Dedifferentiated amniotic fluid mesenchymal stem cell (primary cell): ENCODE measurements around the gene TCF21.

Experiments used
- DNase-seq: peaks from one replicate; pipeline ENCODE4 v3.0.0-alpha.2; 2016; ENCODE audit errors: extremely low spot score

Gene TCF21

DNA sequence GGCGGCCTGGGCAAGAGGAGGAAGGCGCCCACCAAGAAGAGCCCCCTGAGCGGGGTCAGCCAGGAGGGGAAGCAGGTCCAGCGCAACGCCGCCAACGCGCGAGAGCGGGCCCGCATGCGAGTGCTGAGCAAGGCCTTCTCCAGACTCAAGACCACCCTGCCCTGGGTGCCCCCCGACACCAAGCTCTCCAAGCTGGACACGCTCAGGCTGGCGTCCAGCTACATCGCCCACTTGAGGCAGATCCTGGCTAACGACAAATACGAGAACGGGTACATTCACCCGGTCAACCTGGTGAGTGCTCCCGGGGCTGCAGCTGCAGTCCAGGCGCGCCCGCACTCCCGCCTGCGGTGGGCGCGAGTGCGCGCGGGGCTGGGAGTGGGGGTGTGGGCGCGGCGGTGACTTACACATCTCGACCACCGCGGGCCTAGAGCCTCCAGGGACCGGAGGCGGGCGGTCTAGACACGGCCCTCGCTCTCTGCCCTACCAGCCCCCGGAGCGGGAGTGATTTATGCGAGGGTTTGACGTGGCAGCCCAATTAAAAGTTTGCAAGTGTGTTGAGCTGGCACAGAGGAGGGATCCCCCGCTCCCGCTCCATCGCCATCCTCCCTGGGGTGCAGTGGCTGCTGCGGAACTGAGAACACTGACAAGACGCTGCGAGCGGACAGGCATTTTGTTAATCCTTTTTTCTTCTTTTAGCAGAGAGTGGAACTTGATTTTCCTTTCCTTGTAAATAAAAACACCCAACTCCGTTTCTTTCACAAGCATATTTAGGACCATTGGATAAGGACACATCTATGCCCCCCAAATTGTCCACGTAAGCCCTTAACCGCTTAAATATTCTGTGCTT lies 867 bp downstream of the TCF21 start:
- DNase-seq = peak; percentile 55

DNA sequence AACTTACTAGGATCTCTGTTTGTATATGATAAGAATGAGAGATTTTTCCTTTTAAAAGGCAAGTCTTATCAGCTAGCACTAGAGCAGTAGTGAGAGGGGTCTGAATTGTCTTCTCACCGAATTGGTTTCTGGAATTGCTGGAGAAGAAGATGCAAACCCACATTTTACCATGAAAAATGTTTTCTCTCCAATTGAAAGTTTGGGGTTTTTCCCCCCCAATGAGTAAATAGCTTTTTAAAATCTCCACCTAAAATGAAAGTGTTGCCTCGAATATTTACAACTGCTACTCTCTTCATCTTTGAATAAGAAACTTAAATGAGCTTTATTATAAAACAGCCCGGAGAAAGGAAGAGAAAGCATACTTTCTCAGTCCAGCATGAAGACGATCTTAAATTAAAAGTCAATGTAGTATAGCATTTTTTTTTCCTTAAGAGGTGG lies 1.8 kb downstream of the TCF21 start:
- DNase-seq = no peak

GRCh38 chr6:133891149-133891926 lies 2.4 kb downstream of the TCF21 start:
- DNase-seq = peak; percentile 29

- DNase-seq = no peak
Measured at GRCh38 chr6:133891927-133892812, 3.3 kb downstream of the TCF21 start.

DNA sequence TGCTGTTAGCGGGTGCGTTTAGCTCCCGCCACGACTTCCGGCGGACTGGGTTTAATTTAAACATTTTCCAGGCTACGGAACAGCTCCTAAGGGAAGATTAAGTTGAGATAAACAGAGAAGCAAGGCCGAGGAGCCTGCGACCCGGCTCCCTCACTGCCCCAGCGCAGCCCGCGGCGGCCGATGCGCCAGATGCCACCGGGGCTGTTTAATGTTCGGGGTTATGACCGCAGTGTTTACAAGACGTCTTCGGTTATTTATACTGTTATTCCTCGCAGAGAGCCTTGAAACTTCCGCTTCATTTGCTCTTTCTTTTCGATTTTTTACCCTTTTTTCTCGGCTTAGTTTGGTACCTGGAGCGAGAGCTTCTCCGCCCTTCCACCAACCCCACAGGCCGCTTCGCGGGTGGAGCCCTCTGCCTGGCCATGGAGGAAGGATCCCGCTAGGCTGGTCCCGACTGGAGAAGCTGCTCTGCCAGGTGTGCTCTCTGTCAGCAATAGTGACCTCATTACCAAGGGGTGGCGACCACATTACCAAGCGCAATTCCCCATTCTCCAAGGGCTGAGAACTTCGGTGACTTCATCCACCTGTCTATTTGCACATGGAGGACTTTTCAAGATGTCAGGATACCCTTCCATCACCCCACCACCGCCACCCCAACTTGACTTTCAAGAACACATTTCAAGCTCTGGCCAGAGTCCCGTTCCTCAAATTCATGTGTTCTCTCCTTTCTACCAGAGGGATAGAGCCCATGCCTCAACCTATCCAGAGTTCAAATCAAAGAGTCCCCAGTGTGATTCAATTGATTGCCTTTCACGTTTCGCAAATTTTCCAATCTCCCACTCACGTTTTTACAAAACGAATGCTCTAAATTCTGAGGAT lies 4.1 kb downstream of the TCF21 start:
- no peak for DNase-seq

DNA sequence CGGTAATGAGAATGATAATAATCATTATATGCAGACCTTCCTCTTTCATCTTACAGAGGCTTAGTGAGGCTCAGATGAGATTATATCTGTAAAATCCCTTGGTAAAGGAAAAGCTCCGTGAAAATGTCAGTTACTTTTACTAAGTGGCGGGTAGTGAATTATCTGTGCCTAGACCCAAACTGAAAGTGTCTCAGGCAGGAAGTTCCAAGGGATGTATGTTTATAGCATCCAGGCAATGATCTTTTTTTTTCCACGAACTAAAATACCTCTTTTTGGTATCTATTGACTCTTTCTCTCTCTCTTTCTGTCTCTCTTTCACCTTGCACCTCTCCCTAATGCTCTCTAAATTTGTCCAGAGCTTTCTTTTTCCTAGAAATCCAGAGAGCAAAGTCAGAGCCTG lies 5.0 kb downstream of the TCF21 start:
- no peak for DNase-seq

- no peak for DNase-seq
Measured at GRCh38 chr6:133894369-133894768, 5.5 kb downstream of the TCF21 start.

- no peak for DNase-seq
Measured at GRCh38 chr6:133894795-133895358, 6.0 kb downstream of the TCF21 start.

GRCh38 chr6:133895573-133896343 lies 6.8 kb downstream of the TCF21 start:
- no peak for DNase-seq

- DNase-seq = no peak
Measured at GRCh38 chr6:133896344-133896721, 7.4 kb downstream of the TCF21 start.

DNA sequence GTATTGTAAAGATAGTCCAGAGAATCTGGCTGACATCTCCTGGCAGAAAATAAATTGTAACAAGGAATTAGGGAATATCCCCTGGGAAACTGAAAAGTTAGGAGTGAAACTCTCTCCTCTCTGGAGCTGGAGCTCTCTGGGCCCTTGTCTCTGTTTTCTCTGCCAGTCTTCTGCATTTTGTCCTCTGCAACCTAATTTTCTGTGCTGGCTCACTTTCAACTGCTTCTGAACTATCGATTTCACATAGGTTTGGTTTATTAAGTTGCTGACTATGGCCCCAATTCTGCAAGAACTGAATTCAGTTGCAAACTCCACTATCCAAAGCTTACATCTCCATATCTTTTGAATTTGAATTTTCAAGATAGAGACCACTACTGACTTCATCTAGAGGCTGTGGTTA lies 9.3 kb downstream of the TCF21 start:
- no peak for DNase-seq

DNA sequence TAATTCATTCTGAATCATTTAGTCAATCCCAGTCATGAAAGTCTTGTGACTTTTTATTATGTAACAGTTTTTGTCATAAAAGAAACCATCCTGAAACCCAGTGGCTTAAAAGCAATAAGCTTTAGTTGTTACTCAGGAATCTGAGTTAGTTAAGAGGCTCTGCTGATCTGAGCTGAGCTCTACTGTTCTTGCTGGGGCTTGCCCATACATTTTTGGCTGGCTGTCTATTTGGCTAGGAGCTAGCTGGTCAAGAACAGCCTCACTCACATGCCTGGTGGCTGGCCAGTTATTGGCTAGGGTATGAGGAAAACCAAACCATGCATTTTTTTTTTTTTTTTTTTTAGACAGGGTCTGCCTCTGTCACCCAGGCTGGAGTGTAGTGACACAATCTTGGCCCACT lies 10.6 kb downstream of the TCF21 start:
- peak; percentile 39 for DNase-seq

GRCh38 chr6:133903855-133904254 lies 14.9 kb downstream of the TCF21 start:
- DNase-seq = no peak

- DNase-seq = no peak
Measured at GRCh38 chr6:133906050-133906449, 17.1 kb downstream of the TCF21 start.

- DNase-seq = peak; percentile 91
Measured at GRCh38 chr6:133916650-133917151, 27.8 kb downstream of the TCF21 start.

DNA sequence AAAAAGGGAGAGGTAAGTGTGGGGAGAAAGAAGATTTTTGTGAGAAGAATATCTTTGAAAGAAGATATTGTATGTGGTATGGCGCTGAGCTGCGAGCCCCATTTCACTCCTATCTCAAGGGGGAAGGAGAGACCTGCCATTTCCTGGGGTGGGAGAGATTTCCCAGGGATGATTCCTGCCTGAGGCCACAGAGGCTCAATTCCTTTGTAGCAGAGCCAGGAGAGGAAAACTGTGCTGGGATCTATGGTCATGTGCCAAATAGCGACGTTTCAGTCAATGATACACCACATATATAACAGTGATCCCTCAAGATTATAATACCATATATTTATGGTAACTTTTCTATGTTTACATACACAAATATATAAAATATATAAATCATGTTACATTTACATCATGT lies 28.9 kb downstream of the TCF21 start:
- no peak for DNase-seq

- DNase-seq = no peak
Measured at GRCh38 chr6:133918208-133918930, 29.5 kb downstream of the TCF21 start.

- no peak for DNase-seq
Measured at GRCh38 chr6:133919362-133919761, 30.4 kb downstream of the TCF21 start.

GRCh38 chr6:133921249-133921859 lies 32.4 kb downstream of the TCF21 start:
- peak; percentile 88 for DNase-seq
